Central memory CD4-positive, alpha-beta T cell (primary cell): ENCODE results near the gene MPZL3.

Source experiments
- DNase-seq: peaks from one replicate; pipeline ENCODE4 v3.0.0; 2022

Gene MPZL3

GRCh38 chr11:118264569-118265465, 12.7 kb upstream of the MPZL3 start:
- DNase-seq, result no peak

- no peak for DNase-seq
Observed at GRCh38 chr11:118263695-118264568, 11.8 kb upstream of the MPZL3 start, which contains the start of gene MPZL2. Gene MPZL2 (minus strand): TSS chr11:118264297. CDS start chr11:118264153, 144 bp downstream.

- DNase-seq, result no peak
Observed at GRCh38 chr11:118263112-118263511, 10.9 kb upstream of the MPZL3 start.

GRCh38 chr11:118260353-118260752, 8.2 kb upstream of the MPZL3 start:
- DNase-seq, result peak; percentile 32

- DNase-seq, result no peak
Observed at GRCh38 chr11:118259138-118259537, 7.0 kb upstream of the MPZL3 start.

- DNase-seq, result no peak
Observed at GRCh38 chr11:118258410-118258809, 6.2 kb upstream of the MPZL3 start.

GRCh38 chr11:118252688-118253087, 523 bp upstream of the MPZL3 start:
- DNase-seq, result no peak

GRCh38 chr11:118247041-118247440, 5.1 kb downstream of the MPZL3 start:
- no peak for DNase-seq

- DNase-seq, result no peak
Observed at GRCh38 chr11:118245936-118246562, 6.1 kb downstream of the MPZL3 start.

GRCh38 chr11:118243993-118244762, 8.0 kb downstream of the MPZL3 start:
- no peak for DNase-seq

- no peak for DNase-seq
Observed at GRCh38 chr11:118243161-118243560, 9.0 kb downstream of the MPZL3 start.

- no peak for DNase-seq
Observed at GRCh38 chr11:118241764-118242098, 10.4 kb downstream of the MPZL3 start.

GRCh38 chr11:118240999-118241763, 11.0 kb downstream of the MPZL3 start:
- DNase-seq, result peak; percentile 69

GRCh38 chr11:118239509-118240205, 12.5 kb downstream of the MPZL3 start:
- no peak for DNase-seq

- DNase-seq, result no peak
Observed at GRCh38 chr11:118238929-118239328, 13.2 kb downstream of the MPZL3 start.

- DNase-seq, result no peak
Observed at GRCh38 chr11:118238421-118238820, 13.7 kb downstream of the MPZL3 start.

GRCh38 chr11:118236170-118236569, 16.0 kb downstream of the MPZL3 start:
- DNase-seq, result no peak

GRCh38 chr11:118234833-118235232, 17.3 kb downstream of the MPZL3 start:
- DNase-seq, result no peak

GRCh38 chr11:118233850-118234249, 18.3 kb downstream of the MPZL3 start:
- DNase-seq, result no peak

GRCh38 chr11:118233377-118233776, 18.8 kb downstream of the MPZL3 start:
- no peak for DNase-seq

- DNase-seq, result no peak
Observed at GRCh38 chr11:118232659-118233058, 19.5 kb downstream of the MPZL3 start.
